Measurements from ENCODE around the gene SBK1.

DNA sequence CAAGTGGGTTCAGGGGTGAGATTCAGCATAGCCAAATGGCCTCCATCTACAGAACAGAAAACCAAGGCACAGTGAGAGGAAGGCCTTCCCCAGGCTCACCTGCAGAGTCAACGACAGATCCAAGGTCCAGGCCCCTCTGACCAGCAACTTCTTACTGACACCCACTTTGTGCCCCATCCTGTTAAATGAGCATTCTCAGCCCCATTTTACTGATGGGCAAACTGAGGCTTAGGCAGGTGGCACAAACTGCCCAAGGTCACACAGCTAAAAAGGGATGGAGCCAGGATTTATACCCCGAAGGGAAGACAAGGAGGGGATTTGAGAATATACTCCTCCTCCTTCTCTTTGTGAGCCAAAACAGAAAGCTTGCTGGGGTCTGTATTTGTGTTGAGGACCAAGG, 9.3 kb downstream of the SBK1 start:
- TF ChIP-seq, protein P1, sequence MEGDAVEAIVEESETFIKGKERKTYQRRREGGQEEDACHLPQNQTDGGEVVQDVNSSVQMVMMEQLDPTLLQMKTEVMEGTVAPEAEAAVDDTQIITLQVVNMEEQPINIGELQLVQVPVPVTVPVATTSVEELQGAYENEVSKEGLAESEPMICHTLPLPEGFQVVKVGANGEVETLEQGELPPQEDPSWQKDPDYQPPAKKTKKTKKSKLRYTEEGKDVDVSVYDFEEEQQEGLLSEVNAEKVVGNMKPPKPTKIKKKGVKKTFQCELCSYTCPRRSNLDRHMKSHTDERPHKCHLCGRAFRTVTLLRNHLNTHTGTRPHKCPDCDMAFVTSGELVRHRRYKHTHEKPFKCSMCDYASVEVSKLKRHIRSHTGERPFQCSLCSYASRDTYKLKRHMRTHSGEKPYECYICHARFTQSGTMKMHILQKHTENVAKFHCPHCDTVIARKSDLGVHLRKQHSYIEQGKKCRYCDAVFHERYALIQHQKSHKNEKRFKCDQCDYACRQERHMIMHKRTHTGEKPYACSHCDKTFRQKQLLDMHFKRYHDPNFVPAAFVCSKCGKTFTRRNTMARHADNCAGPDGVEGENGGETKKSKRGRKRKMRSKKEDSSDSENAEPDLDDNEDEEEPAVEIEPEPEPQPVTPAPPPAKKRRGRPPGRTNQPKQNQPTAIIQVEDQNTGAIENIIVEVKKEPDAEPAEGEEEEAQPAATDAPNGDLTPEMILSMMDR (IDR thresholded peaks at IDR 0.05) = no peak
- TF ChIP-seq POLR2A (IDR thresholded peaks at IDR 0.05) = no peak
